ENCODE data around the gene MN1.

- TF ChIP-seq CTCF (IDR thresholded peaks at IDR 0.05; ENCODE audit: borderline replicate concordance, extremely low read depth, low read length, poor library complexity, severe bottlenecking) (no peak), EZH2 (IDR thresholded peaks at IDR 0.05; ENCODE audit: borderline replicate concordance, low read depth, low read length, severe bottlenecking) (no peak)
These were observed 8.9 kb downstream of the MN1 start for GRCh38 chr22:27792452-27793161.
